ENCODE measurements around the gene DSCAM. TPM values are rescaled to one million over a fixed set of nuclear protein-coding genes. Genes with fewer than 3 reads are reported as not detected.
"Not testable (repeated sequence)": the region's sequence is repeated elsewhere in the genome, so short reads cannot be mapped to it uniquely, and the experiment has no call there.

The DSCAM gene
- total RNA-seq, 4 donors from 2014 or later: not detected

DNA sequence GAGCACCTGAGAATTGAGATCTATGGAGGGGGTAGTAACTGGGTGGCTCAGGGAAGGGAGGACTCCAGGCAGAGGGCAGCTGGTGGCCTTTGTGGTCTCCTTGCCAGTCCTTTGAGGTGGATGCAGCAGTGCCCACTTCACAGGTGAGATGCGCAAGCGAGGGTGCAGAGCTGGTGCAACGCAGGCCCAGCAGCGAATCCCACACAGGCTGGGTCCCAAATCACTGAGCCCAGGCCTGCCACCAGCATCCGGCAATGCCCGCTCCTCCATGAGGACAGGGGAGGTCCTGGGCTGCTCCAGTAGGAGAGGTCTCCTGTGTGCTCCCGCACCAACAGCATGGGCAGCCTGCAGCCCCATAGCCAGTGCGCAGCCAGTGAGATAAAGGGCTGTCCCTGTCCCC lies 661.8 kb downstream of the DSCAM start:
- WGBS, 2 donors (ENCODE audit: low coverage in 1 of 2): 100% methylated on average over 1 to 4 of the region's 8 CpGs
- TF ChIP-seq POLR2AphosphoS5 (IDR thresholded peaks at IDR 0.05) (no peak), CTCF (IDR thresholded peaks at IDR 0.05) (no peak), POLR2A (IDR thresholded peaks at IDR 0.05) (no peak)
- Histone ChIP-seq H3K4me3 (no peak overlapping the region), H3K27ac (no peak overlapping the region), H3K36me3 (no peaks in the 10 kb centered on the region), H3K4me1 (peaks cover 0 to 12% (median 0%) of the 10 kb centered on the region in 3 donors), H3K9me3 (no peaks in the 10 kb centered on the region), H3K27me3 (no peaks in the 10 kb centered on the region)
- ATAC-seq: no peak

DNA sequence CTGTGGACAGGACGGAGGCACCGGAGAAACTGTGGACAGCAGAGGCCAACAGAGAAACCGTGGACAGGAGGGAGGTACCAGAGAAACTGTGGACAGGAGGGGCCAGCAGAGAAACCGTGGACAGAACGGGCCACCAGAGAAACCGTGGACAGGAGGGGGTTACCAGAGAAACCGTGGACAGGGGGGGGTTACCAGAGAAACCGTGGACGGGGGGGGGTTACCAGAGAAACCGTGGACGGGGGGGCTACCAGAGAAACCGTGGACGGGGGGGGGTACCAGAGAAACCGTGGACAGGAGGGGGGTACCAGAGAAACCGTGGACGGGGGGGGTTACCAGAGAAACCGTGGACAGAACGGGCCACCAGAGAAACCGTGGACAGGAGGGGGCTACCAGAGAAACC lies 664.5 kb downstream of the DSCAM start:
- not testable (repeated sequence) for ATAC-seq, H3K27ac ChIP-seq
- 83 to 100% methylated on average over 2 to 3 of the region's 19 CpGs for WGBS, 2 donors (ENCODE audit: low coverage in 1 of 2)

GRCh38 chr21:40179166-40179565 lies 667.8 kb downstream of the DSCAM start:
- ATAC-seq: no peak
- 23 to 53% methylated on average over 4 to 5 of the region's 5 CpGs for WGBS, 2 donors (ENCODE audit: low coverage in 1 of 2)
- H3K27ac ChIP-seq: no peak overlapping the region
- no peaks in the 10 kb centered on the region for H3K9me3 ChIP-seq
- H3K36me3 ChIP-seq: no peaks in the 10 kb centered on the region
- H3K27me3 ChIP-seq: no peaks in the 10 kb centered on the region
- TF ChIP-seq CTCF (IDR thresholded peaks at IDR 0.05) (no peak), POLR2A (IDR thresholded peaks at IDR 0.05) (no peak), POLR2AphosphoS5 (IDR thresholded peaks at IDR 0.05) (no peak), EP300 (IDR thresholded peaks at IDR 0.05) (no peak)
- no peaks in the 10 kb centered on the region for H3K4me1 ChIP-seq
- no peak overlapping the region for H3K4me3 ChIP-seq

More for the DNA sequence above, 664.5 kb downstream of the DSCAM start:
- peaks cover 0 to 12% (median 0%) of the 10 kb centered on the region in 3 donors for H3K4me1 ChIP-seq
- H3K27me3 ChIP-seq, H3K9me3 ChIP-seq, H3K36me3 ChIP-seq, H3K4me3 ChIP-seq: not testable (repeated sequence)

- Histone ChIP-seq H3K4me1 (no peaks in the 10 kb centered on the region), H3K9me3 (no peaks in the 10 kb centered on the region), H3K27ac (no peak overlapping the region), H3K4me3 (no peak overlapping the region), H3K36me3 (no peaks in the 10 kb centered on the region), H3K27me3 (no peaks in the 10 kb centered on the region)
- WGBS, 2 donors (ENCODE audit: low coverage in 1 of 2): 80 to 94% methylated on average over 4 to 5 of the region's 19 CpGs
- TF ChIP-seq CTCF (IDR thresholded peaks at IDR 0.05) (no peak), POLR2A (IDR thresholded peaks at IDR 0.05) (no peak), EP300 (IDR thresholded peaks at IDR 0.05) (no peak), POLR2AphosphoS5 (IDR thresholded peaks at IDR 0.05) (no peak)
- no peak for ATAC-seq
These were observed 668.2 kb downstream of the DSCAM start for GRCh38 chr21:40178726-40179125.

GRCh38 chr21:40177979-40178378 lies 669.0 kb downstream of the DSCAM start:
- 60 to 91% methylated on average over 2 to 6 of the region's 6 CpGs for WGBS, 2 donors (ENCODE audit: low coverage in 1 of 2)
- no peaks in the 10 kb centered on the region for H3K9me3 ChIP-seq
- no peak overlapping the region for H3K27ac ChIP-seq
- no peaks in the 10 kb centered on the region for H3K4me1 ChIP-seq
- no peaks in the 10 kb centered on the region for H3K36me3 ChIP-seq
- no peak overlapping the region for H3K4me3 ChIP-seq
- TF ChIP-seq POLR2AphosphoS5 (IDR thresholded peaks at IDR 0.05) (no peak), POLR2A (IDR thresholded peaks at IDR 0.05) (no peak), CTCF (IDR thresholded peaks at IDR 0.05) (no peak), EP300 (IDR thresholded peaks at IDR 0.05) (no peak)
- no peak for ATAC-seq
- H3K27me3 ChIP-seq: no peaks in the 10 kb centered on the region

All from gastroesophageal sphincter (tissue), 4 donors.